SK-N-SH (cell line): ENCODE data around the gene TJAP1. TPM values are rescaled to one million over a fixed set of nuclear protein-coding genes. Genes with fewer than 3 reads are reported as not detected.

Experiments used
- CTCF ChIA-PET: fragments of 300-600, 350-600 bp; formaldehyde crosslinking; extraction: SDS; loops from one replicate; lab custom pipeline; 2021; lab: Yijun Ruan, JAX
- POLR2A ChIA-PET: fragments of 350-600 bp; sonication (Branson Sonifier 250); formaldehyde crosslinking; extraction: SDS; loops from one replicate; lab custom pipeline; 2020; ENCODE audit warnings: antibody characterized with exemption, inconsistent platforms; lab: Yijun Ruan, JAX
- DNase-seq: peaks from one replicate; pipeline ENCODE4 v3.0.0; 2012
- H2AFZ ChIP-seq: fragments of 200-600 bp; sonication (generic); 2 replicates; pipeline ENCODE4 v1.8.1; 2016; ENCODE audit warnings: antibody characterized with exemption, mild to moderate bottlenecking, low read depth
- H3F3A ChIP-seq: fragments of 200-600 bp; sonication (generic); replicated peaks from 2 replicates; pipeline ENCODE3; 2016; ENCODE audit warnings: antibody characterized with exemption, mild to moderate bottlenecking; ENCODE audit not compliant: insufficient read depth
- H3K27ac ChIP-seq, 2 experiments: fragments of 200-500 bp in 1 of 2; fragments of 200-600 bp in 1 of 2; sonication (Bioruptor generic) in 1 of 2; sonication (generic), shearing (Covaris generic) in 1 of 2; 2 replicates each; pipeline versions ENCODE4 v1.5.1 to v1.6.1; 2014 to 2016; ENCODE audit warnings: low read depth in 2 of 2, inconsistent platforms in 1 of 2, low read length in 1 of 2, mild to moderate bottlenecking in 1 of 2, mixed read lengths in 1 of 2
- H3K27me3 ChIP-seq: fragments of 200-600 bp; sonication (generic), shearing (Covaris generic); 2 replicates; pipeline ENCODE4 v1.6.1; 2016; ENCODE audit warnings: mixed run types; ENCODE audit not compliant: insufficient read depth
- H3K36me3 ChIP-seq, 2 experiments: fragments of 200-500 bp in 1 of 2; fragments of 200-600 bp in 1 of 2; sonication (Bioruptor generic) in 1 of 2; sonication (generic) in 1 of 2; replicated peaks in 1 of 2; 2 replicates each; pipeline versions ENCODE3 to v1.5.1; 2014 to 2016; ENCODE audit warnings: low read length in 1 of 2, mild to moderate bottlenecking in 1 of 2; ENCODE audit not compliant: insufficient read depth in 2 of 2, control insufficient read depth in 1 of 2
- H3K4me1 ChIP-seq, 2 experiments: fragments of 200-500 bp in 1 of 2; fragments of 200-600 bp in 1 of 2; sonication (Bioruptor generic) in 1 of 2; sonication (generic), shearing (Covaris generic) in 1 of 2; 2 replicates each; pipeline versions ENCODE4 v1.5.1 to v1.6.1; 2014 to 2016; ENCODE audit warnings: low read depth in 1 of 2, low read length in 1 of 2, mixed run types in 1 of 2; ENCODE audit not compliant: insufficient read depth in 2 of 2, control insufficient read depth in 1 of 2
- H3K4me2 ChIP-seq: fragments of 200-600 bp; sonication (generic), shearing (Covaris generic); 2 replicates; pipeline ENCODE4 v1.6.1; 2017; ENCODE audit warnings: mixed run types
- H3K4me3 ChIP-seq, 2 experiments: fragments of 200-500 bp in 1 of 2; fragments of 200-600 bp in 1 of 2; sonication (Bioruptor generic) in 1 of 2; sonication (generic), shearing (Covaris generic) in 1 of 2; 2 replicates each; pipeline versions ENCODE4 v1.5.1 to v1.8.1; 2014 to 2016; ENCODE audit warnings: low read depth in 2 of 2, inconsistent platforms in 1 of 2, low read length in 1 of 2, mild to moderate bottlenecking in 1 of 2, mixed read lengths in 1 of 2, moderate library complexity in 1 of 2
- H3K79me2 ChIP-seq: fragments of 200-600 bp; sonication (generic); 2 replicates; pipeline ENCODE4 v1.8.1; 2017; ENCODE audit warnings: mild to moderate bottlenecking; ENCODE audit not compliant: insufficient read depth
- H3K9ac ChIP-seq: fragments of 200-600 bp; sonication (generic); 2 replicates; pipeline ENCODE4 v1.6.1; 2017; ENCODE audit warnings: mixed run types
- H3K9me2 ChIP-seq: fragments of 200-600 bp; sonication (generic); 2 replicates; pipeline ENCODE4 v1.6.1; 2017; ENCODE audit warnings: mixed run types
- H3K9me3 ChIP-seq: fragments of 200-600 bp; sonication (generic); 2 replicates; pipeline ENCODE4 v1.6.1; 2017; ENCODE audit warnings: mixed run types, mild to moderate bottlenecking, moderate library complexity
- H4K20me1 ChIP-seq: fragments of 200-600 bp; sonication (generic); 2 replicates; pipeline ENCODE4 v1.6.1; 2017; ENCODE audit warnings: mild to moderate bottlenecking, mixed run types; ENCODE audit not compliant: insufficient read depth
- ELF1 ChIP-seq: IDR thresholded peaks from 2 replicates; pipeline ENCODE4 v1.4.0; 2012
- EP300 ChIP-seq, 2 experiments: IDR thresholded peaks; 2 replicates each; pipeline versions ENCODE4 v1.4.0 to v1.6.1; 2012; ENCODE audit warnings: borderline replicate concordance in 1 of 2, low read depth in 1 of 2, low read length in 1 of 2
- EZH2phosphoT487 ChIP-seq: fragments of 200-600 bp; sonication (generic); IDR thresholded peaks from 2 replicates; pipeline ENCODE4 v1.6.1; 2017; ENCODE audit warnings: low read depth, mixed run types, mild to moderate bottlenecking, antibody characterized with exemption, moderate library complexity, borderline replicate concordance
- FOSL2 ChIP-seq: IDR thresholded peaks from 2 replicates; pipeline ENCODE4 v1.4.0; 2012; ENCODE audit warnings: low read depth, mild to moderate bottlenecking, moderate library complexity, borderline replicate concordance
- MEF2A ChIP-seq: IDR thresholded peaks from 2 replicates; pipeline ENCODE4 v1.4.0; 2012; ENCODE audit warnings: low read depth, borderline replicate concordance
- RFX5 ChIP-seq: IDR thresholded peaks from 2 replicates; pipeline ENCODE4 v1.6.1; 2012; ENCODE audit warnings: mild to moderate bottlenecking, improper control_type of control experiment, low read length
- RXRA ChIP-seq: IDR thresholded peaks from 2 replicates; pipeline ENCODE4 v1.4.0; 2012; ENCODE audit warnings: low read depth, mild to moderate bottlenecking, borderline replicate concordance
- SIN3A ChIP-seq: IDR thresholded peaks from 2 replicates; pipeline ENCODE4 v1.6.1; 2012; ENCODE audit warnings: low read depth, mild to moderate bottlenecking, low read length, moderate library complexity, borderline replicate concordance
- WGBS: methylation state at CpG from one replicate; pipeline ENCODE4 v1.1.6; 2017; ENCODE audit warnings: low lambda C conversion rate; 5-methylcytosine and 5-hydroxymethylcytosine counted together
- polyA plus RNA-seq, 3 experiments: library from polyadenylated mRNA; depleted of rRNA; stranded (reverse); fragments of >200 nt; gene quantifications; 2 replicates each; pipeline ENCODE4 v1.2.3, GENCODE V29; 2012
- TF ChIP-seq, protein P1 (sequence below): fragments of 150-350 bp; IDR thresholded peaks from 2 replicates; pipeline ENCODE4 v1.6.1; 2017; ENCODE audit warnings: antibody characterized with exemption, low read length, low read depth, borderline replicate concordance
- TF ChIP-seq, protein P2 (sequence below): fragments of 150-350 bp; IDR thresholded peaks from 2 replicates; pipeline ENCODE4 v1.6.1; 2016; ENCODE audit warnings: mild to moderate bottlenecking, low read depth, low read length
- TF ChIP-seq, protein P3 (sequence below): IDR thresholded peaks from 2 replicates; pipeline ENCODE4 v1.6.1; 2012; ENCODE audit warnings: mild to moderate bottlenecking, low read depth, low read length, moderate library complexity

Gene TJAP1
- polyA plus RNA-seq, 1 of the 3 experiments (the other 2 are of a cell fraction) = 39.5 TPM

DNA sequence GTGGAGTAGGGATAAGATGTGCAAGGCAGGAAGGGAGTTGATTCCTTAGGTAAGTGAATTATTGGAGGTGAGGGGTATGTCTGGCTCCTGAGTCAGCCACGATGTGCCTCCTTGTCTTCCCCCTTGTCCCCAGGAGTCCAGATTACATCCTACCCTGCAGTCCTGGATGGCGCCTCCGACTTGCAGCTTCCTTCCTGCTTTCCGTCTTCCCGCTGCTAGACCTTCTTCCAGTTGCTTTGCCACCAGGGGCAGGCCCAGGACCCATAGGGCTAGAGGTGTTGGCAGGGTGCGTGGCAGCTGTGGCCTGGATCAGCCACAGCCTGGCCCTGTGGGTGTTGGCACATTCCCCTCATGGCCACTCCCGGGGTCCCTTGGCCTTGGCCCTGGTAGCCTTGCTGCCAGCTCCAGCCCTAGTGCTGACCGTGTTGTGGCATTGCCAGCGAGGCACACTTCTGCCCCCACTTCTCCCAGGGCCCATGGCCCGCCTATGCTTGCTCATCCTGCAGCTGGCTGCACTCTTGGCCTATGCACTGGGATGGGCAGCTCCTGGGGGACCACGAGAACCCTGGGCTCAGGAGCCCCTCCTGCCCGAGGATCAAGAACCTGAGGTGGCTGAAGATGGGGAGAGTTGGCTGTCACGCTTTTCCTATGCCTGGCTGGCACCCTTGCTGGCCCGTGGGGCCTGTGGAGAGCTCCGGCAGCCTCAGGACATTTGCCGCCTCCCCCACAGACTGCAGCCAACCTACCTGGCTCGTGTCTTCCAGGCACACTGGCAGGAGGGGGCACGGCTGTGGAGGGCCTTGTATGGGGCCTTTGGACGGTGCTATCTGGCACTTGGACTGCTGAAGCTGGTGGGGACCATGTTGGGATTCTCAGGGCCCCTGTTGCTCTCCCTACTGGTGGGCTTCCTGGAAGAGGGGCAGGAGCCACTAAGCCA lies 45.1 kb upstream of the TJAP1 start (continued):
- TF ChIP-seq EP300 (IDR thresholded peaks at IDR 0.05; ENCODE audit: borderline replicate concordance in 1 of 2, low read depth in 1 of 2, low read length in 1 of 2) (no peak), ELF1 (no peak), FOSL2 (no peak), SIN3A (no peak)
- TF ChIP-seq, protein P1, sequence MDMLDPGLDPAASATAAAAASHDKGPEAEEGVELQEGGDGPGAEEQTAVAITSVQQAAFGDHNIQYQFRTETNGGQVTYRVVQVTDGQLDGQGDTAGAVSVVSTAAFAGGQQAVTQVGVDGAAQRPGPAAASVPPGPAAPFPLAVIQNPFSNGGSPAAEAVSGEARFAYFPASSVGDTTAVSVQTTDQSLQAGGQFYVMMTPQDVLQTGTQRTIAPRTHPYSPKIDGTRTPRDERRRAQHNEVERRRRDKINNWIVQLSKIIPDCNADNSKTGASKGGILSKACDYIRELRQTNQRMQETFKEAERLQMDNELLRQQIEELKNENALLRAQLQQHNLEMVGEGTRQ = no peak

DNA sequence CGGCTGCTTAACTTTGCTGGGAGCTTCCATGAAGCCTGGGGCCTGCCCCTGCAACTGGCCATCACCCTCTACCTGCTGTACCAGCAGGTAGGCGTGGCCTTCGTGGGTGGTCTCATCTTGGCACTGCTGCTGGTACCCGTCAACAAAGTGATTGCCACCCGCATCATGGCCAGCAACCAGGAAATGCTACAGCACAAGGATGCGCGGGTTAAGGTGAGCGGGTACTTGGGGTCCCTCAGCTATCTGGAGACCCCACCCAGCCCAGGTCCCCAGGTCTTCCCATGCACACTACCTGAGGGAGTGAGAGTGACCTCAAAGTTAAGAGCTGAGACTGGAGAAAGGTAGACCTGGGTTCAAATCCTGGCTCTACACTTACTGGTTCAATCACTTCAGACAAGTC lies 44.2 kb upstream of the TJAP1 start:
- no CpG with 5 or more reads among the region's 8 CpGs for WGBS
- no peaks in the 10 kb centered on the region for H4K20me1 ChIP-seq
- H3K36me3 ChIP-seq = peaks cover 7 to 26% of the 10 kb centered on the region in 2 experiments
- DNase-seq = no peak
- no peak for TF ChIP-seq MEF2A
- TF ChIP-seq, protein P2, sequence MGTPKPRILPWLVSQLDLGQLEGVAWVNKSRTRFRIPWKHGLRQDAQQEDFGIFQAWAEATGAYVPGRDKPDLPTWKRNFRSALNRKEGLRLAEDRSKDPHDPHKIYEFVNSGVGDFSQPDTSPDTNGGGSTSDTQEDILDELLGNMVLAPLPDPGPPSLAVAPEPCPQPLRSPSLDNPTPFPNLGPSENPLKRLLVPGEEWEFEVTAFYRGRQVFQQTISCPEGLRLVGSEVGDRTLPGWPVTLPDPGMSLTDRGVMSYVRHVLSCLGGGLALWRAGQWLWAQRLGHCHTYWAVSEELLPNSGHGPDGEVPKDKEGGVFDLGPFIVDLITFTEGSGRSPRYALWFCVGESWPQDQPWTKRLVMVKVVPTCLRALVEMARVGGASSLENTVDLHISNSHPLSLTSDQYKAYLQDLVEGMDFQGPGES = no peak
- no peak for TF ChIP-seq RXRA
- TF ChIP-seq, protein P3, sequence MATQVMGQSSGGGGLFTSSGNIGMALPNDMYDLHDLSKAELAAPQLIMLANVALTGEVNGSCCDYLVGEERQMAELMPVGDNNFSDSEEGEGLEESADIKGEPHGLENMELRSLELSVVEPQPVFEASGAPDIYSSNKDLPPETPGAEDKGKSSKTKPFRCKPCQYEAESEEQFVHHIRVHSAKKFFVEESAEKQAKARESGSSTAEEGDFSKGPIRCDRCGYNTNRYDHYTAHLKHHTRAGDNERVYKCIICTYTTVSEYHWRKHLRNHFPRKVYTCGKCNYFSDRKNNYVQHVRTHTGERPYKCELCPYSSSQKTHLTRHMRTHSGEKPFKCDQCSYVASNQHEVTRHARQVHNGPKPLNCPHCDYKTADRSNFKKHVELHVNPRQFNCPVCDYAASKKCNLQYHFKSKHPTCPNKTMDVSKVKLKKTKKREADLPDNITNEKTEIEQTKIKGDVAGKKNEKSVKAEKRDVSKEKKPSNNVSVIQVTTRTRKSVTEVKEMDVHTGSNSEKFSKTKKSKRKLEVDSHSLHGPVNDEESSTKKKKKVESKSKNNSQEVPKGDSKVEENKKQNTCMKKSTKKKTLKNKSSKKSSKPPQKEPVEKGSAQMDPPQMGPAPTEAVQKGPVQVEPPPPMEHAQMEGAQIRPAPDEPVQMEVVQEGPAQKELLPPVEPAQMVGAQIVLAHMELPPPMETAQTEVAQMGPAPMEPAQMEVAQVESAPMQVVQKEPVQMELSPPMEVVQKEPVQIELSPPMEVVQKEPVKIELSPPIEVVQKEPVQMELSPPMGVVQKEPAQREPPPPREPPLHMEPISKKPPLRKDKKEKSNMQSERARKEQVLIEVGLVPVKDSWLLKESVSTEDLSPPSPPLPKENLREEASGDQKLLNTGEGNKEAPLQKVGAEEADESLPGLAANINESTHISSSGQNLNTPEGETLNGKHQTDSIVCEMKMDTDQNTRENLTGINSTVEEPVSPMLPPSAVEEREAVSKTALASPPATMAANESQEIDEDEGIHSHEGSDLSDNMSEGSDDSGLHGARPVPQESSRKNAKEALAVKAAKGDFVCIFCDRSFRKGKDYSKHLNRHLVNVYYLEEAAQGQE = no peak
- no peak for TF ChIP-seq RFX5
- TF ChIP-seq EZH2phosphoT487 = no peak
- no peak overlapping the region for H3K9ac ChIP-seq
- H3K79me2 ChIP-seq = peaks cover 34% of the 10 kb centered on the region
- H3K27me3 ChIP-seq = no peaks in the 10 kb centered on the region
- no peak overlapping the region for H2AFZ ChIP-seq
- no peaks in the 10 kb centered on the region for H3K9me3 ChIP-seq
- ChIA-PET POLR2A (interaction anchor here (1.2 kb wide), 1 partner anchor 74 kb away, joined by 3 read pairs; no protein-coding TSS in a partner anchor), CTCF (interaction anchor here (1.0 to 2.1 kb wide), 6 partner anchors 11 to 74 kb away, joined by 3 to 8 read pairs (median 4); no protein-coding TSS in a partner anchor)
- H3K4me2 ChIP-seq = no peak overlapping the region
- H3K4me1 ChIP-seq = peaks cover 0 to 23% of the 10 kb centered on the region in 2 experiments; a peak in 2 of 4 replicates
- H3K4me3 ChIP-seq = no peak overlapping the region
- no peak overlapping the region for H3K27ac ChIP-seq
- no peaks in the 10 kb centered on the region for H3F3A ChIP-seq
- no peaks in the 10 kb centered on the region for H3K9me2 ChIP-seq
